ENCODE measurements around the gene PRLHR. TPM values are rescaled to one million over a fixed set of nuclear protein-coding genes. Genes with fewer than 3 reads are reported as not detected.

Gene PRLHR
- total and polyA plus RNA-seq, 2 of the 13 experiments (the other 11 are each of a cell fraction or from before 2014, with no cell fraction given): not detected

DNA sequence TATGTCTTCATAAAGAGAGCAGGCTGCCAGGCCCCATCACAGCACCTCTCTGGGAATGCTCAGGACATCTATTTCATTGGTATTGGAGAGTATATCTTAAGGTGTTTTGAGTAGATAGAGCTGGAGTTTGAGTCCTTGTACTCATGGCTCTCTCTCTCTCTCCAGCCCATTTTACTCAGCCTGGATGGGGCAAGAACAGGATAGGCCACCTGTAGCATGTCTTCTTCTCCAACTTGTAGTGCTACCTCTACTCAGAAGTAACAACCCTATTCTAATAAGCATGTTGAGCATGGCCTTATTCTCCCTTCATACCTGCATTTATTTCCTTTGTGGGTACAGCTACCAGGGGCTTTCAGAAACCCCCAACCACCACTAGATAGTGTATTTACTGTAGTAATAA, 21.9 kb downstream of the PRLHR start (continued):
- TF ChIP-seq, protein P1, sequence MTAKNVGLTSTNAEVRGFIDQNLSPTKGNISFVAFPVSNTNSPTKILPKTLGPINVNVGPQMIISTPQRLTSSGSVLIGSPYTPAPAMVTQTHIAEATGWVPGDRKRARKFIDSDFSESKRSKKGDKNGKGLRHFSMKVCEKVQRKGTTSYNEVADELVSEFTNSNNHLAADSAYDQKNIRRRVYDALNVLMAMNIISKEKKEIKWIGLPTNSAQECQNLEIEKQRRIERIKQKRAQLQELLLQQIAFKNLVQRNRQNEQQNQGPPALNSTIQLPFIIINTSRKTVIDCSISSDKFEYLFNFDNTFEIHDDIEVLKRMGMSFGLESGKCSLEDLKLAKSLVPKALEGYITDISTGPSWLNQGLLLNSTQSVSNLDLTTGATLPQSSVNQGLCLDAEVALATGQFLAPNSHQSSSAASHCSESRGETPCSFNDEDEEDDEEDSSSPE (CRISPR knock-in tag; IDR thresholded peaks at IDR 0.05): no peak
- TF ChIP-seq ZNF317 (CRISPR knock-in tag; IDR thresholded peaks at IDR 0.05): no peak
- no peak for TF ChIP-seq NCOR1 (IDR thresholded peaks at IDR 0.05; ENCODE audit: borderline replicate concordance, low read length)
- TF ChIP-seq SMYD3 (CRISPR knock-in tag; IDR thresholded peaks at IDR 0.05): no peak
- TF ChIP-seq ARID5B (CRISPR knock-in tag; IDR thresholded peaks at IDR 0.05): no peak
- TF ChIP-seq, protein P2, sequence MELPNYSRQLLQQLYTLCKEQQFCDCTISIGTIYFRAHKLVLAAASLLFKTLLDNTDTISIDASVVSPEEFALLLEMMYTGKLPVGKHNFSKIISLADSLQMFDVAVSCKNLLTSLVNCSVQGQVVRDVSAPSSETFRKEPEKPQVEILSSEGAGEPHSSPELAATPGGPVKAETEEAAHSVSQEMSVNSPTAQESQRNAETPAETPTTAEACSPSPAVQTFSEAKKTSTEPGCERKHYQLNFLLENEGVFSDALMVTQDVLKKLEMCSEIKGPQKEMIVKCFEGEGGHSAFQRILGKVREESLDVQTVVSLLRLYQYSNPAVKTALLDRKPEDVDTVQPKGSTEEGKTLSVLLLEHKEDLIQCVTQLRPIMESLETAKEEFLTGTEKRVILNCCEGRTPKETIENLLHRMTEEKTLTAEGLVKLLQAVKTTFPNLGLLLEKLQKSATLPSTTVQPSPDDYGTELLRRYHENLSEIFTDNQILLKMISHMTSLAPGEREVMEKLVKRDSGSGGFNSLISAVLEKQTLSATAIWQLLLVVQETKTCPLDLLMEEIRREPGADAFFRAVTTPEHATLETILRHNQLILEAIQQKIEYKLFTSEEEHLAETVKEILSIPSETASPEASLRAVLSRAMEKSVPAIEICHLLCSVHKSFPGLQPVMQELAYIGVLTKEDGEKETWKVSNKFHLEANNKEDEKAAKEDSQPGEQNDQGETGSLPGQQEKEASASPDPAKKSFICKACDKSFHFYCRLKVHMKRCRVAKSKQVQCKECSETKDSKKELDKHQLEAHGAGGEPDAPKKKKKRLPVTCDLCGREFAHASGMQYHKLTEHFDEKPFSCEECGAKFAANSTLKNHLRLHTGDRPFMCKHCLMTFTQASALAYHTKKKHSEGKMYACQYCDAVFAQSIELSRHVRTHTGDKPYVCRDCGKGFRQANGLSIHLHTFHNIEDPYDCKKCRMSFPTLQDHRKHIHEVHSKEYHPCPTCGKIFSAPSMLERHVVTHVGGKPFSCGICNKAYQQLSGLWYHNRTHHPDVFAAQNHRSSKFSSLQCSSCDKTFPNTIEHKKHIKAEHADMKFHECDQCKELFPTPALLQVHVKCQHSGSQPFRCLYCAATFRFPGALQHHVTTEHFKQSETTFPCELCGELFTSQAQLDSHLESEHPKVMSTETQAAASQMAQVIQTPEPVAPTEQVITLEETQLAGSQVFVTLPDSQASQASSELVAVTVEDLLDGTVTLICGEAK (IDR thresholded peaks at IDR 0.05): no peak
- TF ChIP-seq, protein P2 (CRISPR knock-in tag; IDR thresholded peaks at IDR 0.05): no peak
- no peak for TF ChIP-seq ZSCAN30 (CRISPR knock-in tag; IDR thresholded peaks at IDR 0.05)
- TF ChIP-seq PCBP2 (optimal IDR thresholded peaks at IDR 0.05; ENCODE audit: low read depth, low read length, poor library complexity, severe bottlenecking): no peak
- TF ChIP-seq ARNTL (CRISPR knock-in tag; IDR thresholded peaks at IDR 0.05): no peak
- no peak for TF ChIP-seq FOXJ3 (CRISPR knock-in tag; IDR thresholded peaks at IDR 0.05; ENCODE audit: borderline replicate concordance)
- TF ChIP-seq NFYC (CRISPR knock-in tag; IDR thresholded peaks at IDR 0.05): no peak
- TF ChIP-seq ZSCAN5A (CRISPR knock-in tag; IDR thresholded peaks at IDR 0.05; ENCODE audit: borderline replicate concordance): no peak
- TF ChIP-seq SRSF4 (IDR thresholded peaks at IDR 0.05; ENCODE audit: low read depth, low read length, poor library complexity, severe bottlenecking): no peak
- no peak for TF ChIP-seq TBP (CRISPR knock-in tag; IDR thresholded peaks at IDR 0.05)

Data from HepG2 (cell line).